GM21529 (cell line): Measurements from ENCODE around the gene NHERF1.

Experiments used
- ATAC-seq: cut with Tn5 transposase; IDR thresholded peaks from one replicate; pipeline ENCODE4 v1.9.1; 2021; ENCODE audit not compliant: unreplicated experiment

The NHERF1 gene

GRCh38 chr17:74732042-74732867 is 16.2 kb upstream of the NHERF1 start:
- ATAC-seq = no peak

GRCh38 chr17:74733365-74734122 is 14.9 kb upstream of the NHERF1 start:
- no peak for ATAC-seq

GRCh38 chr17:74734256-74734655 is 14.2 kb upstream of the NHERF1 start:
- ATAC-seq = no peak

GRCh38 chr17:74736513-74737298 is 11.7 kb upstream of the NHERF1 start, which contains the start of gene RAB37:
TSS of gene RAB37 (plus strand) at chr17:74737256. CDS start at chr17:74737273, 17 bp downstream.
- no peak for ATAC-seq

- ATAC-seq = no peak
Measured at GRCh38 chr17:74737299-74738050, 11.0 kb upstream of the NHERF1 start.

- ATAC-seq = peak; percentile 42
Measured at GRCh38 chr17:74738051-74738996, 10.1 kb upstream of the NHERF1 start.

- ATAC-seq = no peak
Measured at GRCh38 chr17:74739227-74739831, 9.1 kb upstream of the NHERF1 start.

- ATAC-seq = no peak
Measured at GRCh38 chr17:74740173-74740572, 8.3 kb upstream of the NHERF1 start.

GRCh38 chr17:74740641-74741387 is 7.6 kb upstream of the NHERF1 start:
- ATAC-seq = no peak

GRCh38 chr17:74742153-74742515 is 6.3 kb upstream of the NHERF1 start:
- ATAC-seq = peak; percentile 46

GRCh38 chr17:74742978-74743545 is 5.4 kb upstream of the NHERF1 start:
- no peak for ATAC-seq

- ATAC-seq = no peak
Measured at GRCh38 chr17:74743755-74744154, 4.7 kb upstream of the NHERF1 start.

- ATAC-seq = no peak
Measured at GRCh38 chr17:74744349-74744713, 4.1 kb upstream of the NHERF1 start.

- ATAC-seq = no peak
Measured at GRCh38 chr17:74744714-74745547, 3.5 kb upstream of the NHERF1 start.

- no peak for ATAC-seq
Measured at GRCh38 chr17:74745548-74746177, 2.8 kb upstream of the NHERF1 start.

- no peak for ATAC-seq
Measured at GRCh38 chr17:74746376-74746775, 2.1 kb upstream of the NHERF1 start.

- ATAC-seq = no peak
Measured at GRCh38 chr17:74746922-74747321, 1.5 kb upstream of the NHERF1 start.
